ENCODE data around the gene ZNF391. TPM values are rescaled to one million over a fixed set of nuclear protein-coding genes. Genes with fewer than 3 reads are reported as not detected.

The ZNF391 gene
- total and polyA plus RNA-seq, 2 donors (not counting 3 experiments of a cell fraction or from before 2014, with no cell fraction given) = 0.17 to 0.42 TPM

DNA sequence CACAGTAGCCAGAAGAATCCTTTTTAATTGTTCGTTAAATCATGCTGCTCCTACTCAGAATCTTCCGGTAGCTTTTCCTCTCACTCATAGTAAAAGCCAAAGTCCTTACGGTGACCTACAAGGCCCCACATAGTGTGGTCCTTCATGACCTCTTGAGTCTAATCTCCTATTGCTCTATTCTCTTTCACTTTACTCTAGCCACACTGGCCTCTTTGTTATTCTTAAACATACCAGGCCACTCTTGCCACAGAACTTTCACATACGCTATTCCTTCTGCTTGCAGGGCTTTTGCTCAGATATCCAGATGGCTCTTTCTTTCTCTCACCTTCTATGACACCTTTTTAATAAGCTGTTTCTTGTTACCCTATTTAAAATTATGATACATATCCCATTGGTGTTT is 25.7 kb downstream of the ZNF391 start:
- dilution Hi-C loops (cut with MboI; ENCODE audit: extremely low pct_ligation_motif_present, low sequenced_read_pairs) (no loop called here), intact Hi-C loops (cut with micrococcal nuclease) (no loop called here)
- no peaks in the 10 kb centered on the region for H3K9me3 ChIP-seq (replicated peaks; ENCODE audit: control insufficient read depth, insufficient read depth, low read length)
- no peak overlapping the region for H3K9ac ChIP-seq (replicated peaks; ENCODE audit: extremely low read depth, insufficient read depth, low read length)
- TF ChIP-seq, protein P1, sequence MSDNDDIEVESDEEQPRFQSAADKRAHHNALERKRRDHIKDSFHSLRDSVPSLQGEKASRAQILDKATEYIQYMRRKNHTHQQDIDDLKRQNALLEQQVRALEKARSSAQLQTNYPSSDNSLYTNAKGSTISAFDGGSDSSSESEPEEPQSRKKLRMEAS (IDR thresholded peaks at IDR 0.05; ENCODE audit: insufficient read depth, insufficient read length) = no peak
- TF ChIP-seq FOS (IDR thresholded peaks at IDR 0.05; ENCODE audit: borderline replicate concordance, insufficient read depth, low read length) = no peak
- no peak for TF ChIP-seq POLR2A (IDR thresholded peaks at IDR 0.05; ENCODE audit: low read depth, low read length)
- TF ChIP-seq MYC (IDR thresholded peaks at IDR 0.05; ENCODE audit: low read depth, low read length) = no peak
- TF ChIP-seq EZH2 (IDR thresholded peaks at IDR 0.05; ENCODE audit: borderline replicate concordance, low read depth, low read length, severe bottlenecking) = no peak
- TF ChIP-seq, protein P2, sequence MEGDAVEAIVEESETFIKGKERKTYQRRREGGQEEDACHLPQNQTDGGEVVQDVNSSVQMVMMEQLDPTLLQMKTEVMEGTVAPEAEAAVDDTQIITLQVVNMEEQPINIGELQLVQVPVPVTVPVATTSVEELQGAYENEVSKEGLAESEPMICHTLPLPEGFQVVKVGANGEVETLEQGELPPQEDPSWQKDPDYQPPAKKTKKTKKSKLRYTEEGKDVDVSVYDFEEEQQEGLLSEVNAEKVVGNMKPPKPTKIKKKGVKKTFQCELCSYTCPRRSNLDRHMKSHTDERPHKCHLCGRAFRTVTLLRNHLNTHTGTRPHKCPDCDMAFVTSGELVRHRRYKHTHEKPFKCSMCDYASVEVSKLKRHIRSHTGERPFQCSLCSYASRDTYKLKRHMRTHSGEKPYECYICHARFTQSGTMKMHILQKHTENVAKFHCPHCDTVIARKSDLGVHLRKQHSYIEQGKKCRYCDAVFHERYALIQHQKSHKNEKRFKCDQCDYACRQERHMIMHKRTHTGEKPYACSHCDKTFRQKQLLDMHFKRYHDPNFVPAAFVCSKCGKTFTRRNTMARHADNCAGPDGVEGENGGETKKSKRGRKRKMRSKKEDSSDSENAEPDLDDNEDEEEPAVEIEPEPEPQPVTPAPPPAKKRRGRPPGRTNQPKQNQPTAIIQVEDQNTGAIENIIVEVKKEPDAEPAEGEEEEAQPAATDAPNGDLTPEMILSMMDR (IDR thresholded peaks at IDR 0.05; ENCODE audit: extremely low read depth in 1 of 2, insufficient read depth in 1 of 2, low read depth in 1 of 2, low read length in 2 of 2) = no peak
- no peak for TF ChIP-seq GATA2 (IDR thresholded peaks at IDR 0.05; ENCODE audit: insufficient read depth, insufficient read length, low read depth, low read length)
- TF ChIP-seq JUN (IDR thresholded peaks at IDR 0.05; ENCODE audit: borderline replicate concordance, insufficient read depth, insufficient read length, low read depth) = no peak
- TF ChIP-seq POLR2AphosphoS5 (IDR thresholded peaks at IDR 0.05; ENCODE audit: insufficient read depth, low read depth, low read length) = no peak
- no peaks in the 10 kb centered on the region for H3K4me1 ChIP-seq (ENCODE audit: control insufficient read depth, extremely low read depth, insufficient read depth, low read length)
- H3K9me1 ChIP-seq (replicated peaks; ENCODE audit: control insufficient read depth, extremely low read depth, insufficient read depth, low read length) = no peaks in the 10 kb centered on the region
- no peaks in the 10 kb centered on the region for H4K20me1 ChIP-seq (replicated peaks; ENCODE audit: control insufficient read depth, extremely low read depth, insufficient read depth, low read length)
- ChIA-PET POLR2A (no interaction called here), CTCF (no interaction called here)
- H3K27me3 ChIP-seq (ENCODE audit: control insufficient read depth in 2 of 2, insufficient read depth in 2 of 2, low read length in 2 of 2) = no peaks in the 10 kb centered on the region
- H2AFZ ChIP-seq (ENCODE audit: low read depth, low read length) = no peak overlapping the region
- no peak overlapping the region for H3K4me3 ChIP-seq (replicated peaks in 1 of 3; ENCODE audit: insufficient read depth in 1 of 3, low read depth in 1 of 3, low read length in 3 of 3)
- no peak overlapping the region for H3K27ac ChIP-seq (ENCODE audit: insufficient read depth, low read depth, low read length)
- H3K79me2 ChIP-seq (ENCODE audit: control insufficient read depth, insufficient read depth, low read length) = no peaks in the 10 kb centered on the region
- no peak overlapping the region for H3K4me2 ChIP-seq (ENCODE audit: insufficient read depth, low read length)
- no TSS peak for BruUV-seq (replicated peaks)
- FAIRE-seq = no peak
- H3K36me3 ChIP-seq (ENCODE audit: control insufficient read depth in 2 of 2, extremely low read depth in 1 of 2, insufficient read depth in 2 of 2, low read length in 2 of 2) = no peaks in the 10 kb centered on the region
- DNase-seq (ENCODE audit: low read depth, low spot score) = no peak
